K562 (cell line): ENCODE data around the gene TK1. TPM values are rescaled to one million over a fixed set of nuclear protein-coding genes. Genes with fewer than 3 reads are reported as not detected.

Source experiments
- ATF1 ChIP-seq, 2 experiments: fragments of 450-650 bp in 1 of 2; IDR thresholded peaks; 2 replicates each; pipeline ENCODE4 v1.6.1; 2016; ENCODE audit warnings: missing compliant biosample characterization in 1 of 2, missing genetic modification characterization in 1 of 2
- CAMTA2 ChIP-seq: fragments of 250-450 bp; sonication (Bioruptor Pico); conservative IDR thresholded peaks from 2 replicates; pipeline ENCODE4 v1.5.1; 2022
- CREBBP ChIP-seq: IDR thresholded peaks from one replicate; pipeline ENCODE4 v1.6.1; 2012; ENCODE audit warnings: low read depth, mild to moderate bottlenecking, control low read depth, inconsistent platforms, low read length
- DMBX1 ChIP-seq: fragments of 250-450 bp; sonication (Bioruptor Pico); IDR thresholded peaks from 2 replicates; pipeline ENCODE4 v1.8.0; 2022; ENCODE audit warnings: inconsistent platforms, mild to moderate bottlenecking, moderate library complexity, borderline replicate concordance
- ETV5 ChIP-seq: sonication (generic); formaldehyde crosslinking; IDR thresholded peaks from 2 replicates; pipeline ENCODE4 v1.4.0; 2020; ENCODE audit warnings: low read depth, mild to moderate bottlenecking, missing genetic modification reagents
- FOXK2 ChIP-seq, 2 experiments: fragments of 450-650 bp; IDR thresholded peaks in 1 of 2; conservative IDR thresholded peaks in 1 of 2; 2 replicates each; pipeline ENCODE4 v1.6.1; 2016; ENCODE audit warnings: low read depth in 2 of 2, mild to moderate bottlenecking in 1 of 2
- HDAC1 ChIP-seq, 2 experiments: fragments of 450-650 bp; IDR thresholded peaks; 2 replicates each; pipeline ENCODE4 v1.6.1; 2016 to 2017; ENCODE audit warnings: inconsistent platforms in 1 of 2, mild to moderate bottlenecking in 1 of 2, moderate library complexity in 1 of 2
- HDAC2 ChIP-seq: fragments of 450-650 bp; IDR thresholded peaks from 2 replicates; pipeline ENCODE4 v1.6.1; 2016; ENCODE audit warnings: mild to moderate bottlenecking
- MNT ChIP-seq, 2 experiments: fragments of 450-650 bp; conservative IDR thresholded peaks; 2 replicates each; pipeline ENCODE4 v1.6.1; 2017; ENCODE audit warnings: mild to moderate bottlenecking in 2 of 2, moderate library complexity in 2 of 2
- MTA3 ChIP-seq: fragments of 450-650 bp; formaldehyde crosslinking; IDR thresholded peaks from 2 replicates; pipeline ENCODE4 v1.6.1; 2017; ENCODE audit warnings: mild to moderate bottlenecking, borderline replicate concordance
- NCOA1 ChIP-seq: fragments of 450-650 bp; IDR thresholded peaks from 2 replicates; pipeline ENCODE4 v1.6.1; 2016; ENCODE audit warnings: low read depth
- NR2C1 ChIP-seq, 2 experiments: fragments of 450-650 bp; IDR thresholded peaks; 2 replicates each; pipeline ENCODE4 v1.6.1; 2017; ENCODE audit warnings: mild to moderate bottlenecking in 2 of 2, antibody characterized with exemption in 1 of 2, inconsistent platforms in 1 of 2, missing compliant biosample characterization in 1 of 2, missing genetic modification characterization in 1 of 2
- POLR2G ChIP-seq: fragments of 200-400 bp; formaldehyde crosslinking; IDR thresholded peaks from 2 replicates; pipeline ENCODE4 v1.6.1; 2017; ENCODE audit warnings: low read depth, mild to moderate bottlenecking, antibody characterized with exemption, low read length, moderate library complexity
- TCF7 ChIP-seq: sonication (generic); IDR thresholded peaks from 2 replicates; pipeline ENCODE4 v1.6.1; 2016; ENCODE audit warnings: antibody characterized with exemption, borderline replicate concordance
- THAP12 ChIP-seq: fragments of 250-450 bp; sonication (Bioruptor Pico); IDR thresholded peaks from 2 replicates; pipeline ENCODE4 v1.9.0; 2021; ENCODE audit warnings: mild to moderate bottlenecking, inconsistent platforms
- ZBTB26 ChIP-seq: fragments of 450-650 bp; formaldehyde crosslinking; IDR thresholded peaks from 2 replicates; pipeline ENCODE4 v1.4.0; 2022; ENCODE audit warnings: missing genetic modification characterization
- ZNF280A ChIP-seq: fragments of 450-650 bp; IDR thresholded peaks from 2 replicates; pipeline ENCODE4 v1.6.1; 2018; ENCODE audit warnings: mild to moderate bottlenecking, low read depth; ENCODE audit not compliant: partially characterized antibody
- polyA plus RNA-seq, 8 experiments: library from polyadenylated mRNA; depleted of rRNA in 4 of 8; stranded (reverse) in 5 of 8; unstranded in 3 of 8; fragments of >200 nt; fragmentation: Nextera tagmentation in 2 of 8; fragmentation: Illumina TruSeq in 1 of 8; extraction: Ambion mirVana in 2 of 8; extraction: Trizol in 1 of 8; gene quantifications; 2 replicates each; pipeline versions ENCODE4 v1.2.1 to v1.2.3, GENCODE V29; 2011 to 2014; ENCODE audit warnings: inconsistent platforms in 1 of 8, missing spikeins in 1 of 8
- total RNA-seq, 7 experiments: library from RNA; depleted of rRNA in 6 of 7; stranded (reverse); fragments of >200 nt in 6 of 7; fragmentation: Illumina TruSeq in 2 of 7; extraction: Trizol in 2 of 7; gene quantifications; 2 replicates each; pipeline versions ENCODE4 v1.2.1 to v1.2.3, GENCODE V29; 2011 to 2021; ENCODE audit warnings: low replicate concordance in 1 of 7
- TF ChIP-seq, protein P1 (sequence below): fragments of 450-650 bp; IDR thresholded peaks from one replicate; pipeline ENCODE4 v1.6.1; 2018; ENCODE audit warnings: mild to moderate bottlenecking, moderate library complexity; ENCODE audit not compliant: partially characterized antibody

TK1 gene
- total and polyA plus RNA-seq, 9 of the 15 experiments (the other 6 are each of a cell fraction or from before 2014, with no cell fraction given), result 8.4 to 280 (median 103) TPM

GRCh38 chr17:78137392-78138203 lies 49.3 kb downstream of the TK1 start (continued):
- TF ChIP-seq, protein P1, sequence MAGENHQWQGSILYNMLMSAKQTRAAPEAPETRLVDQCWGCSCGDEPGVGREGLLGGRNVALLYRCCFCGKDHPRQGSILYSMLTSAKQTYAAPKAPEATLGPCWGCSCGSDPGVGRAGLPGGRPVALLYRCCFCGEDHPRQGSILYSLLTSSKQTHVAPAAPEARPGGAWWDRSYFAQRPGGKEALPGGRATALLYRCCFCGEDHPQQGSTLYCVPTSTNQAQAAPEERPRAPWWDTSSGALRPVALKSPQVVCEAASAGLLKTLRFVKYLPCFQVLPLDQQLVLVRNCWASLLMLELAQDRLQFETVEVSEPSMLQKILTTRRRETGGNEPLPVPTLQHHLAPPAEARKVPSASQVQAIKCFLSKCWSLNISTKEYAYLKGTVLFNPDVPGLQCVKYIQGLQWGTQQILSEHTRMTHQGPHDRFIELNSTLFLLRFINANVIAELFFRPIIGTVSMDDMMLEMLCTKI, result no peak
- TF ChIP-seq TCF7, result no peak
- peak; percentile 63; the same call in 1 of the 2 replicates for TF ChIP-seq THAP12 (CRISPR knock-in tag)
- no peak for TF ChIP-seq FOXK2 (conservative IDR thresholded peaks at IDR 0.05 in 1 of 2, IDR thresholded peaks at IDR 0.05 in 1 of 2; ENCODE audit: low read depth in 2 of 2)
- peak; percentile 82 for TF ChIP-seq HDAC2
- TF ChIP-seq HDAC1 (IDR thresholded peaks at IDR 0.05), result peak in 1 of 2 experiments; percentile 38; a peak in 1 of 4 replicates
- peak; percentile 52 to 54; a peak in 3 of 4 replicates for TF ChIP-seq MNT (conservative IDR thresholded peaks at IDR 0.05)
- TF ChIP-seq CAMTA2 (CRISPR knock-in tag), result no peak
- TF ChIP-seq POLR2G, result peak; percentile 75
- TF ChIP-seq ZBTB26 (CRISPR knock-in tag), result no peak
- no peak for TF ChIP-seq ZNF280A
- TF ChIP-seq CREBBP, result no peak
- TF ChIP-seq DMBX1, result no peak
- TF ChIP-seq ETV5 (CRISPR knock-in tag), result peak; percentile 38; the same call in 1 of the 2 replicates
- TF ChIP-seq NR2C1 (IDR thresholded peaks at IDR 0.05), result peak; percentile 34; the same call in 1 of the 2 replicates
- TF ChIP-seq NR2C1 (tag; IDR thresholded peaks at IDR 0.05), result 0 out of 2 replicates have a peak, but pooled peaks have one; percentile 26
- peak; percentile 88; the same call in 1 of the 2 replicates for TF ChIP-seq MTA3
- no peak for TF ChIP-seq ATF1 (CRISPR knock-in tag; IDR thresholded peaks at IDR 0.05)
- TF ChIP-seq ATF1 (tag; IDR thresholded peaks at IDR 0.05), result peak; percentile 53; the same call in 1 of the 2 replicates
- no peak for TF ChIP-seq NCOA1
